Body of pancreas (tissue), 4 donors: ENCODE data around the gene MTFMT. TPM values are rescaled to one million over a fixed set of nuclear protein-coding genes. Genes with fewer than 3 reads are reported as not detected.

Experiments
- ATAC-seq: fragments of 150-250 bp; one replicate; pipeline ENCODE4 v1.9.1; 2016
- DNase-seq, 4 donors: peaks; one replicate each; pipeline ENCODE4 v3.0.0-alpha.2; 2019
- H3K27ac ChIP-seq, 4 donors: fragments of 200-600 bp; sonication (generic); 1 replicate in 3 of 4; 2 replicates in 1 of 4; pipeline versions ENCODE4 v1.5.1 to v1.6.1; 2016 to 2019; ENCODE audit warnings: mild to moderate bottlenecking in 1 of 4, mixed read lengths in 1 of 4, moderate library complexity in 1 of 4
- H3K27me3 ChIP-seq, 2 donors: fragments of 200-600 bp; sonication (generic); one replicate each; pipeline ENCODE4 v1.6.0; 2016; ENCODE audit warnings: mild to moderate bottlenecking in 1 of 2
- H3K36me3 ChIP-seq, 2 donors: fragments of 200-600 bp; sonication (generic); replicated peaks in 1 of 2; 2 replicates each; pipeline ENCODE4 v1.5.1; 2016; ENCODE audit warnings: low read depth in 2 of 2; ENCODE audit not compliant: insufficient read depth in 1 of 2
- H3K4me1 ChIP-seq: fragments of 200-600 bp; sonication (generic); one replicate; pipeline ENCODE4 v1.6.0; 2016
- H3K4me3 ChIP-seq, 2 donors: fragments of 200-600 bp; sonication (generic); 1 replicate in 1 of 2; 2 replicates in 1 of 2; pipeline ENCODE4 v1.5.1; 2016 to 2019
- H3K9me3 ChIP-seq, 3 donors: fragments of 200-600 bp; sonication (generic); 1 replicate in 2 of 3; 2 replicates in 1 of 3; pipeline ENCODE4 v1.5.1; 2016
- CTCF ChIP-seq, 7 experiments: fragments of 450-650 bp in 4 of 7; fragments of 200-600 bp in 3 of 7; sonication (generic) in 3 of 7; IDR thresholded peaks; one replicate each; pipeline ENCODE4 v1.5.1; 2016 to 2019; ENCODE audit warnings: antibody characterized with exemption in 7 of 7
- POLR2A ChIP-seq, 3 donors: fragments of 450-650 bp; IDR thresholded peaks; one replicate each; pipeline ENCODE4 v1.6.1; 2016; ENCODE audit warnings: antibody characterized with exemption in 3 of 3, mild to moderate bottlenecking in 2 of 3
- WGBS, 2 donors: methylation state at CpG; one replicate each; pipeline ENCODE4 v1.1.5; 2017; 5-methylcytosine and 5-hydroxymethylcytosine counted together
- intact Hi-C: fragments of 100-400 bp; cut with DNase I; formaldehyde crosslinking; loops from one replicate; pipeline ENCODE4 v1.15.1; 2023
- total RNA-seq, 2 donors: library from RNA; depleted of rRNA; stranded (reverse); fragments of >200 nt; gene quantifications; one replicate each; pipeline ENCODE4 v1.1.0, GENCODE V29; 2016

The MTFMT gene
- total RNA-seq, 2 donors from 2014 or later = 10.1 to 22.1 TPM

- DNase-seq = no peak
- Histone ChIP-seq H3K9me3 (no peaks in the 10 kb centered on the region), H3K4me1 (peaks cover 6% of the 10 kb centered on the region), H3K27me3 (peaks cover 0 to 13% of the 10 kb centered on the region in 2 donors), H3K4me3 (no peak overlapping the region), H3K27ac (no peak overlapping the region), H3K36me3 (no peaks in the 10 kb centered on the region)
- no peak for ATAC-seq
- 74 to 79% methylated on average over 3 of the region's 3 CpGs for WGBS, 2 donors
- intact Hi-C loops = no loop called here
- no peak for TF ChIP-seq POLR2A (IDR thresholded peaks at IDR 0.05)
- no peak for TF ChIP-seq CTCF (IDR thresholded peaks at IDR 0.05)
Observed at GRCh38 chr15:65066001-65066634, 36.7 kb upstream of the MTFMT start.

- H3K36me3 ChIP-seq = no peaks in the 10 kb centered on the region
- H3K4me3 ChIP-seq = no peak overlapping the region
- H3K9me3 ChIP-seq = no peaks in the 10 kb centered on the region
- 62 to 70% methylated on average over 3 to 4 of the region's 5 CpGs for WGBS, 2 donors
- DNase-seq = no peak
- peaks cover 0 to 10% of the 10 kb centered on the region in 2 donors for H3K27me3 ChIP-seq
- H3K4me1 ChIP-seq = peaks cover 3% of the 10 kb centered on the region
- no peak for ATAC-seq
- H3K27ac ChIP-seq = no peak overlapping the region
- intact Hi-C loops = no loop called here
- no peak for TF ChIP-seq POLR2A (IDR thresholded peaks at IDR 0.05)
- no peak for TF ChIP-seq CTCF (IDR thresholded peaks at IDR 0.05)
Observed at GRCh38 chr15:65062726-65063125, 33.3 kb upstream of the MTFMT start.

DNA sequence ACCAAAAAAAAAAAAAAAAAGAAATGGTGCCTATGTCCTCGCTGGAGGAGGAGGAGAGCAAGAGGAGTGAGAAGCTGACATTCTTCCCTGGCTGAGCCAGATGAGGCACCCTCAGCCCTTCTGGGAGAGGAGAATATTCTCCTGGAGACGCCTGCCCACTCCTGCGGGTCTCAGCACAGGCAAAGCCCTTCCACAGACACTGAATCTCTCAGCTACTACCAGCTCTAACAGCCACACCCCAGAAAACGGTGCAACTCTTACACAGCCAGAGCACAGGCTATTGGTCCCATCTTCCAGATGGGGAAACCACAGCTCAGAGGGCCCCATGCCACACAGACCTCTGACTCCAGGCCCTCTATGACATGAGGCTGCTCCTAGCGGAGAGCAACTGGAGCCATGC, 32.6 kb upstream of the MTFMT start:
- H3K4me3 ChIP-seq = no peak overlapping the region
- no peak overlapping the region for H3K27ac ChIP-seq
- H3K36me3 ChIP-seq = no peaks in the 10 kb centered on the region
- no peak for DNase-seq
- no peak for ATAC-seq
- 84 to 92% methylated on average over 3 to 5 of the region's 5 CpGs for WGBS, 2 donors
- H3K27me3 ChIP-seq = peaks cover 0 to 3% of the 10 kb centered on the region in 2 donors
- no peaks in the 10 kb centered on the region for H3K9me3 ChIP-seq
- intact Hi-C loops = no loop called here
- no peaks in the 10 kb centered on the region for H3K4me1 ChIP-seq
- TF ChIP-seq POLR2A (IDR thresholded peaks at IDR 0.05) (no peak), CTCF (IDR thresholded peaks at IDR 0.05) (no peak)

GRCh38 chr15:65060641-65061397, 31.4 kb upstream of the MTFMT start:
- Histone ChIP-seq H3K27ac (no peak overlapping the region), H3K9me3 (no peaks in the 10 kb centered on the region), H3K4me3 (no peak overlapping the region), H3K4me1 (no peaks in the 10 kb centered on the region), H3K27me3 (peaks cover 0 to 3% of the 10 kb centered on the region in 2 donors), H3K36me3 (no peaks in the 10 kb centered on the region)
- 80 to 91% methylated on average over 5 to 6 of the region's 6 CpGs for WGBS, 2 donors
- no peak for ATAC-seq
- TF ChIP-seq POLR2A (IDR thresholded peaks at IDR 0.05) (no peak), CTCF (IDR thresholded peaks at IDR 0.05) (no peak)
- intact Hi-C loops = no loop called here
- DNase-seq = no peak
